ENCODE results near the gene PPP6R3.

DNA sequence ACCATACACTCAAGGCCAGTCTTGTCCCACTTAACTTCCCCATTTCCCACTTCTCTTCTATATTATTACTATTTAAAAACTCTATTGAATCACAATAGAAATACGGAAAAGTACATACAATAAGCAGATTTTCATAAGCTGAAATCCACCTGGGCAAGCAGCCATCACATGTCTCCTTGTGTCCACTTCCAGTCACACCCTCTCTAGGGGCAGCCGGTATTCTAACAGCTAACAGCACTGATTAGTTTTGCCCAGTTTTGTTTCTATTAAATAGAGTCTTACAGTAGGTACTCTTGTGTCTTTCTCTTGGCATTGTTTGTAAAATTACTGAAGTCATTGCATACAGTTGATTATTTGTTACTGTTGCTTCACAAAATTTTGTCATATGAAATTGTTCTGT, 37.8 kb downstream of the PPP6R3 start:
- TF ChIP-seq, protein P1, sequence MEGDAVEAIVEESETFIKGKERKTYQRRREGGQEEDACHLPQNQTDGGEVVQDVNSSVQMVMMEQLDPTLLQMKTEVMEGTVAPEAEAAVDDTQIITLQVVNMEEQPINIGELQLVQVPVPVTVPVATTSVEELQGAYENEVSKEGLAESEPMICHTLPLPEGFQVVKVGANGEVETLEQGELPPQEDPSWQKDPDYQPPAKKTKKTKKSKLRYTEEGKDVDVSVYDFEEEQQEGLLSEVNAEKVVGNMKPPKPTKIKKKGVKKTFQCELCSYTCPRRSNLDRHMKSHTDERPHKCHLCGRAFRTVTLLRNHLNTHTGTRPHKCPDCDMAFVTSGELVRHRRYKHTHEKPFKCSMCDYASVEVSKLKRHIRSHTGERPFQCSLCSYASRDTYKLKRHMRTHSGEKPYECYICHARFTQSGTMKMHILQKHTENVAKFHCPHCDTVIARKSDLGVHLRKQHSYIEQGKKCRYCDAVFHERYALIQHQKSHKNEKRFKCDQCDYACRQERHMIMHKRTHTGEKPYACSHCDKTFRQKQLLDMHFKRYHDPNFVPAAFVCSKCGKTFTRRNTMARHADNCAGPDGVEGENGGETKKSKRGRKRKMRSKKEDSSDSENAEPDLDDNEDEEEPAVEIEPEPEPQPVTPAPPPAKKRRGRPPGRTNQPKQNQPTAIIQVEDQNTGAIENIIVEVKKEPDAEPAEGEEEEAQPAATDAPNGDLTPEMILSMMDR (IDR thresholded peaks at IDR 0.05; ENCODE audit: low read length): no peak
- no peak for TF ChIP-seq EZH2 (IDR thresholded peaks at IDR 0.05; ENCODE audit: borderline replicate concordance, low read length)

All from OCI-LY1 (cell line).